DMS153 (cell line): ENCODE measurements around the gene USP36.
A peak's percentile ranks its signal among the peaks of the same experiment; 100 is the strongest.
"Not testable (repeated sequence)": the region's sequence is repeated elsewhere in the genome, so short reads cannot be mapped to it uniquely, and the experiment has no call there.

Experiments used
- DNase-seq: peaks from one replicate; lab custom pipeline; 2025; lab: John Stamatoyannopoulos, UW

Gene USP36

GRCh38 chr17:78767806-78768205 is 72.8 kb downstream of the USP36 start:
- no peak for DNase-seq

- DNase-seq: no peak
These were observed 73.8 kb downstream of the USP36 start for GRCh38 chr17:78766743-78767294.

- no peak for DNase-seq
These were observed 74.4 kb downstream of the USP36 start for GRCh38 chr17:78766225-78766624.

GRCh38 chr17:78765821-78766220 is 74.8 kb downstream of the USP36 start:
- DNase-seq: no peak

- DNase-seq: no peak
These were observed 75.7 kb downstream of the USP36 start for GRCh38 chr17:78764871-78765270.

GRCh38 chr17:78763561-78763960 is 77.1 kb downstream of the USP36 start:
- no peak for DNase-seq

GRCh38 chr17:78761789-78762406 is 78.7 kb downstream of the USP36 start:
- no peak for DNase-seq

- no peak for DNase-seq
These were observed 80.7 kb downstream of the USP36 start for GRCh38 chr17:78759969-78760352.

- DNase-seq: peak; percentile 67
These were observed 81.2 kb downstream of the USP36 start for GRCh38 chr17:78759203-78759968.

GRCh38 chr17:78753316-78754250 is 87.0 kb downstream of the USP36 start:
- DNase-seq: no peak

- no peak for DNase-seq
These were observed 89.0 kb downstream of the USP36 start for GRCh38 chr17:78751447-78752161.

GRCh38 chr17:78751000-78751399 is 89.6 kb downstream of the USP36 start:
- not testable (repeated sequence) for DNase-seq

- peak; percentile 44 for DNase-seq
These were observed 91.8 kb downstream of the USP36 start for GRCh38 chr17:78748730-78749317.

GRCh38 chr17:78748048-78748729 is 92.4 kb downstream of the USP36 start:
- DNase-seq: no peak

GRCh38 chr17:78747488-78747887 is 93.1 kb downstream of the USP36 start:
- no peak for DNase-seq

- no peak for DNase-seq
These were observed 93.7 kb downstream of the USP36 start for GRCh38 chr17:78746949-78747269.

- DNase-seq: no peak
These were observed 94.2 kb downstream of the USP36 start for GRCh38 chr17:78746263-78746948.
